Measurements from ENCODE around the gene EFCAB5.
"Not testable (repeated sequence)": the region's sequence is repeated elsewhere in the genome, so short reads cannot be mapped to it uniquely, and the experiment has no call there.

Gene EFCAB5

GRCh38 chr17:30002088-30002487 is 60.7 kb downstream of the EFCAB5 start:
- Histone ChIP-seq H3K4me3 (ENCODE audit: low read depth, low read length) (no peak overlapping the region), H3K27ac (no peak overlapping the region), H3K9me3 (ENCODE audit: severe bottlenecking) (no peaks in the 10 kb centered on the region), H3K27me3 (ENCODE audit: insufficient read depth, low read depth, severe bottlenecking) (no peaks in the 10 kb centered on the region), H3K36me3 (no peaks in the 10 kb centered on the region)
- TF ChIP-seq CTCF (IDR thresholded peaks at IDR 0.05; ENCODE audit: low read depth, low read length), result no peak
- DNase-seq, result no peak

- H3K9me3 ChIP-seq (ENCODE audit: severe bottlenecking), result no peaks in the 10 kb centered on the region
- no peak for TF ChIP-seq CTCF (IDR thresholded peaks at IDR 0.05; ENCODE audit: low read depth, low read length)
- DNase-seq, result no peak
- no peaks in the 10 kb centered on the region for H3K27me3 ChIP-seq (ENCODE audit: insufficient read depth, low read depth, severe bottlenecking)
- no peak overlapping the region for H3K4me3 ChIP-seq (ENCODE audit: low read depth, low read length)
- no peaks in the 10 kb centered on the region for H3K36me3 ChIP-seq
- no peak overlapping the region for H3K27ac ChIP-seq
Measured at GRCh38 chr17:30005709-30006320, 64.4 kb downstream of the EFCAB5 start.

DNA sequence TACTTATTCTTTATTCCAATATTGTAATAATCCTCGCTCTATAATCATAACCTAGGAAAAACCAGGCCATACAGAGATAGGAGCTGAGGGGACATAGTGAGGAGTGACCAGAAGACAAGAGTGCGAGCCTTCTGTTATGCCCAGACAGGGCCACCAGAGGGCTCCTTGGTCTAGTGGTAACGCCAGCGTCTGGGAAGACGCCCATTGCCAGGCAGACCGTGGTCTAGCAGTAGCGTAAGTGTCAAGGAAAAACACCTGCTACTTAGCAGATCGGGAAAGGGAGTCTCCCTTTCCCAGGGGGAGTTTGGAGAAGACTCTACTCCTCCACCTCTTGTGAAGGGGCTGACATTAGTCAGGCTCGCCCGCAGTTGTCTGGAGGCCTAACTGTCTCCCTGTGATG is 70.5 kb downstream of the EFCAB5 start:
- H3K4me3 ChIP-seq (ENCODE audit: low read depth, low read length); DNase-seq; H3K9me3 ChIP-seq (ENCODE audit: severe bottlenecking): not testable (repeated sequence)

GRCh38 chr17:30021708-30022317 is 80.4 kb downstream of the EFCAB5 start:
- H3K27ac ChIP-seq, result no peak overlapping the region
- no peaks in the 10 kb centered on the region for H3K36me3 ChIP-seq
- peak; percentile 48 for TF ChIP-seq CTCF (IDR thresholded peaks at IDR 0.05; ENCODE audit: low read depth, low read length)
- no peaks in the 10 kb centered on the region for H3K9me3 ChIP-seq (ENCODE audit: severe bottlenecking)
- peak; percentile 35 for DNase-seq
- no peak overlapping the region for H3K4me3 ChIP-seq (ENCODE audit: low read depth, low read length)
- no peaks in the 10 kb centered on the region for H3K27me3 ChIP-seq (ENCODE audit: insufficient read depth, low read depth, severe bottlenecking)

More for the DNA sequence above, 70.5 kb downstream of the EFCAB5 start:
- not testable (repeated sequence) for H3K36me3 ChIP-seq; H3K27me3 ChIP-seq (ENCODE audit: insufficient read depth, low read depth, severe bottlenecking); H3K27ac ChIP-seq

DNA sequence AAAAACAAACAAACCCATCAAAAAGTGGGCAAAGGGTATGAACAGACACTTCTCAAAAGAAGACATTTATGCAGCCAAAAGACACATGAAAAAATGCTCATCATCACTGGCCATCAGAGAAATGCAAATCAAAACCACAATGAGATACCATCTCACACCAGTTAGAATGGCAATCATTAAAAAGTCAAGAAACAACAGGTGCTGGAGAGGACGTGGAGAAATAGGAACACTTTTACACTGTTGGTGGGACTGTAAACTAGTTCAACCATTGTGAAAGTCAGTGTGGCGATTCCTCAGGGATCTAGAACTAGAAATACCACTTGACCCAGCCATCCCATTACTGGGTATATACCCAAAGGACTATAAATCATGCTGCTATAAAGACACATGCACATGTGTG is 83.9 kb downstream of the EFCAB5 start:
- not testable (repeated sequence) for H3K4me3 ChIP-seq (ENCODE audit: low read depth, low read length); DNase-seq; H3K27me3 ChIP-seq (ENCODE audit: insufficient read depth, low read depth, severe bottlenecking); H3K27ac ChIP-seq; H3K9me3 ChIP-seq (ENCODE audit: severe bottlenecking); H3K36me3 ChIP-seq

GRCh38 chr17:30027676-30028075 is 86.2 kb downstream of the EFCAB5 start:
- no peaks in the 10 kb centered on the region for H3K9me3 ChIP-seq (ENCODE audit: severe bottlenecking)
- H3K36me3 ChIP-seq, result no peaks in the 10 kb centered on the region
- H3K27ac ChIP-seq, result no peak overlapping the region
- H3K27me3 ChIP-seq (ENCODE audit: insufficient read depth, low read depth, severe bottlenecking), result no peaks in the 10 kb centered on the region
- TF ChIP-seq CTCF (IDR thresholded peaks at IDR 0.05; ENCODE audit: low read depth, low read length), result no peak
- no peak overlapping the region for H3K4me3 ChIP-seq (ENCODE audit: low read depth, low read length)
- no peak for DNase-seq

Data from WERI-Rb-1 (cell line).